Cardiac muscle cell (in vitro differentiated cells and primary cell): ENCODE data around the gene AGAP1. TPM values are rescaled to one million over a fixed set of nuclear protein-coding genes. Genes with fewer than 3 reads are reported as not detected.
A peak's percentile ranks its signal among the peaks of the same experiment; 100 is the strongest.

ENCODE experiments used
- DNase-seq, 2 donors: peaks; one replicate each; pipeline versions ENCODE4 v3.0.0 to v3.0.0-alpha.2; 2010 to 2017; ENCODE audit warnings: low read depth in 1 of 2, low spot score in 1 of 2
- H3K27ac ChIP-seq: fragments of 200-600 bp; sonication (generic); 2 replicates; pipeline ENCODE4 v1.5.1; 2016
- H3K27me3 ChIP-seq: fragments of 200-600 bp; sonication (generic); 2 replicates; pipeline ENCODE4 v1.6.0; 2016; ENCODE audit warnings: control low read depth
- H3K36me3 ChIP-seq: fragments of 200-600 bp; sonication (generic); 2 replicates; pipeline ENCODE4 v1.5.1; 2016; ENCODE audit warnings: control low read depth
- H3K4me1 ChIP-seq: fragments of 200-600 bp; sonication (generic); 2 replicates; pipeline ENCODE4 v1.8.1; 2017; ENCODE audit warnings: low read depth, mild to moderate bottlenecking, mixed run types
- H3K4me3 ChIP-seq: fragments of 200-600 bp; sonication (generic); 2 replicates; pipeline ENCODE4 v1.5.1; 2016; ENCODE audit warnings: mild to moderate bottlenecking
- H3K9me3 ChIP-seq: fragments of 200-600 bp; sonication (generic); 2 replicates; pipeline ENCODE4 v1.5.1; 2017; ENCODE audit warnings: low read depth, mild to moderate bottlenecking, control low read depth
- CTCF ChIP-seq: IDR thresholded peaks from 2 replicates; pipeline ENCODE4 v1.5.1; 2012; ENCODE audit warnings: low read depth, mild to moderate bottlenecking, low read length
- polyA plus RNA-seq: library from polyadenylated mRNA; unstranded; fragments of >200 nt; fragmentation: Nextera tagmentation; extraction: Ambion mirVana; gene quantifications from 2 replicates; pipeline ENCODE4 v1.2.1, GENCODE V29; 2016
- total RNA-seq: library from RNA; depleted of rRNA; stranded (reverse); fragments of >200 nt; gene quantifications from 2 replicates; pipeline ENCODE4 v1.2.3, GENCODE V29; 2016

AGAP1 gene
- total and polyA plus RNA-seq, 2 experiments from 2014 or later = 8.6 to 38.2 TPM

DNA sequence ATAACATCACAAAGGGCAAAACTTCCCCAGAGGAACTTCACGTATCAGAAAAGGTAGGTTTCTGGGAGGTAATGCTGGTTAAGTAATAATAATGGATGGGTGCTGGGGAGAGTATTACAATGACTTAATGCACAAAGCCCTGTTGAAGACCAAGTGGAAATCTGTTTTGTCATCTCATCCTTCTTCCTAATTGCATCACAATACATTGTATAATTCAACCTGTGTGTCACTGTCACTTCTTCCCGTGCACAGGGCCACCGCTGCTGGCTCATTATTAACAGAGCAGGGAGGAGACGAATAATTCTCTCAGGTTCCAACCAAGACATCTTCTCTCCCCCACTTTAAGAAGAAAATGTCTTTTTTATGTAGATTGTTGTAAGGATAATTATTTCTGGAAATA, 290.9 kb downstream of the AGAP1 start:
- Histone ChIP-seq H3K4me1 (no peaks in the 10 kb centered on the region), H3K4me3 (no peak overlapping the region), H3K36me3 (no peaks in the 10 kb centered on the region), H3K9me3 (no peaks in the 10 kb centered on the region), H3K27me3 (no peaks in the 10 kb centered on the region), H3K27ac (no peak overlapping the region)
- no peak for TF ChIP-seq CTCF
- no peak for DNase-seq

DNA sequence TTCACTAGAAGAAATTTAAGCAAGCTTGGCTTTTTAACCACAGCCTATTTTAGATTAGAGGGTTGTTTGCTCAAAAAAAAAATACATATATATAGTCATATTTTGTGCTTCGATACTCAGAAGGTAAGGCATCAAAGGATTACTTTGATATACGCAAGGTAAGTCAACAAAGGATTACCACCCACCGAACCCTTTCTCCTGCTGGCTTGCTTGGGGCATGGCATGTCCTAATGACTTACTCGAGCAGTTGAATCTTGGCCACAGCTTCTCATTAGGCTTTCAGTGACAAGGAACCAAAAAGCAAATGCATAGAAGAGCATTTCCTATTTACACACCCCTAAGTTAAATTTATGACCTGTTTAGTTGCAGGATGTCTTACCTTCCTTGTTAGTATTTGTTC, 295.7 kb downstream of the AGAP1 start:
- no peaks in the 10 kb centered on the region for H3K9me3 ChIP-seq
- peaks cover 8% of the 10 kb centered on the region for H3K4me1 ChIP-seq
- H3K36me3 ChIP-seq = no peaks in the 10 kb centered on the region
- no peak for DNase-seq
- no peak for TF ChIP-seq CTCF
- H3K4me3 ChIP-seq = no peak overlapping the region
- no peaks in the 10 kb centered on the region for H3K27me3 ChIP-seq
- H3K27ac ChIP-seq = no peak overlapping the region

DNA sequence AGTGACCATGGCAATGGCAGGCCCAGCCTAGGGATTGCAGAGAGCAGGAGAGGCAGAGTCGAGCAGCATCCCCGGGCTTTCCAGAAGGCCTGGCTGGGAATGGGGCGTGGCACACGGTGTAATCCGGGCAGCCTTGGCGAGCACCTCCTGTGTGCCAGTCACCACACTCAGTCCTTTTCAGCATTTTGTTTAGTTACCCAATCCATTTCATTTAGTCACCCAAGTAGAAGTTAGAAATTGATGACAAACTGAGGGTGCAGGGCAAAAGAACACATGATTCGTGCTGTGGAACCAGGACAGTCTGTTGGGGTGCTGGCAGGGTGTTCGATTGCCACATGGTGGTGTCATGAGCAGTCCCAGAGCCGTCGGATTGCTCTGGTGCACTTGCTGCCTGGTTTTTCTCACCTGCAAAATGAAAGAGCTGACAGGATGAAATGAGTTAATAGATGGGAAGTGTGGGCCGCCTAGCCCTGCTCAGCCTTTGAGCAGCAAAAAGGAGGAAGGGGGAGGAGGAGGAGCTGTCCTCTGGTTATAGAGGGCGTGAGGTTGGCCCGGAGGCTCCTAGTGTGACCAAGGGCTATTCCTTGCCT, 299.4 kb downstream of the AGAP1 start:
- H3K36me3 ChIP-seq = no peaks in the 10 kb centered on the region
- H3K4me1 ChIP-seq = peaks cover 8% of the 10 kb centered on the region
- H3K9me3 ChIP-seq = no peaks in the 10 kb centered on the region
- no peak overlapping the region for H3K4me3 ChIP-seq
- no peak overlapping the region for H3K27ac ChIP-seq
- DNase-seq = peak; percentile 22 to 86
- H3K27me3 ChIP-seq = no peaks in the 10 kb centered on the region
- peak; percentile 39 for TF ChIP-seq CTCF

DNA sequence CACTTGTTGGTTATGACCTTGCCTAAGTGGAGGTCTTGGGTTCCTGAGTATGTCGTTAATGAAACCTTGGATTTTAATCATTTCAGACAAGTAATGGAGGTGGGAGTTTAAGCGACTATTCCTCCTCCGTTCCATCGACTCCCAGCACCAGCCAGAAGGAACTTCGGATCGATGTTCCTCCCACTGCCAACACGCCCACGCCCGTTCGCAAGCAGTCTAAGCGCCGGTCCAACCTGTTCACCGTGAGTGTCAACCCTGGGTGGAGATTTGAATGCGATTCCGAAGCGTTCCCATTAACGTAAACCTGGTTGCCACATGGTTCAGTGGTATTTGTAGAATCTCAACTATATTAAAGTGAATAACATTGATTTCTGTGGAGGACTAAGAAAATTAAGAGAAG, 305.4 kb downstream of the AGAP1 start:
- H3K9me3 ChIP-seq = no peaks in the 10 kb centered on the region
- H3K36me3 ChIP-seq = peaks cover 8% of the 10 kb centered on the region
- no peaks in the 10 kb centered on the region for H3K4me1 ChIP-seq
- H3K27ac ChIP-seq = no peak overlapping the region
- H3K4me3 ChIP-seq = no peak overlapping the region
- TF ChIP-seq CTCF = no peak
- no peaks in the 10 kb centered on the region for H3K27me3 ChIP-seq
- no peak for DNase-seq

GRCh38 chr2:235802542-235802941, 308.7 kb downstream of the AGAP1 start:
- Histone ChIP-seq H3K36me3 (peaks cover 8% of the 10 kb centered on the region), H3K9me3 (no peaks in the 10 kb centered on the region), H3K27me3 (no peaks in the 10 kb centered on the region), H3K4me1 (no peaks in the 10 kb centered on the region), H3K27ac (no peak overlapping the region), H3K4me3 (no peak overlapping the region)
- TF ChIP-seq CTCF = no peak
- no peak for DNase-seq
